K562 (cell line): ENCODE data around the gene MRPL4. TPM values are rescaled to one million over a fixed set of nuclear protein-coding genes. Genes with fewer than 3 reads are reported as not detected.

Experiments used
- E2F6 ChIP-seq, 2 experiments: IDR thresholded peaks; 2 replicates each; pipeline ENCODE4 v1.6.1; 2011; ENCODE audit warnings: borderline replicate concordance in 1 of 2, control low read depth in 1 of 2, low read depth in 1 of 2, low read length in 1 of 2, mild to moderate bottlenecking in 1 of 2, mixed read lengths in 1 of 2, moderate library complexity in 1 of 2; ENCODE audit not compliant: insufficient read depth in 1 of 2, insufficient read length in 1 of 2, poor library complexity in 1 of 2, severe bottlenecking in 1 of 2; ENCODE audit errors: extremely low read depth in 1 of 2
- KLF10 ChIP-seq: fragments of 250-450 bp; sonication (Bioruptor Pico); IDR thresholded peaks from 2 replicates; pipeline ENCODE4 v1.6.1; 2021; ENCODE audit warnings: matching md5 sums
- NBN ChIP-seq: fragments of 450-650 bp; IDR thresholded peaks from 2 replicates; pipeline ENCODE4 v1.6.1; 2016; ENCODE audit warnings: low read depth, mild to moderate bottlenecking
- NKRF ChIP-seq: fragments of 450-650 bp; IDR thresholded peaks from 2 replicates; pipeline ENCODE4 v1.6.1; 2016; ENCODE audit warnings: borderline replicate concordance
- RFX7 ChIP-seq: fragments of 250-450 bp; sonication (Bioruptor Pico); IDR thresholded peaks from 2 replicates; pipeline ENCODE4 v1.5.1; 2021; ENCODE audit warnings: mild to moderate bottlenecking
- SLC30A9 ChIP-seq: fragments of 250-450 bp; sonication (Bioruptor Pico); IDR thresholded peaks from 2 replicates; pipeline ENCODE4 v1.8.0; 2022; ENCODE audit warnings: mild to moderate bottlenecking, moderate library complexity
- TBP ChIP-seq: optimal IDR thresholded peaks from 2 replicates; pipeline ENCODE3; 2011; ENCODE audit warnings: low read depth, low read length, improper control_type of control experiment
- TSC22D4 ChIP-seq: fragments of 450-650 bp; IDR thresholded peaks from 2 replicates; pipeline ENCODE4 v1.6.1; 2016; ENCODE audit warnings: missing genetic modification characterization, missing biosample characterization, control low read depth
- ZNF407 ChIP-seq: fragments of 450-650 bp; IDR thresholded peaks from 2 replicates; pipeline ENCODE4 v1.6.1; 2016; ENCODE audit warnings: low read depth
- ZNF512 ChIP-seq: IDR thresholded peaks from 2 replicates; pipeline ENCODE4 v1.6.1; 2016; ENCODE audit warnings: missing genetic modification characterization, missing compliant biosample characterization
- polyA plus RNA-seq, 8 experiments: library from polyadenylated mRNA; depleted of rRNA in 4 of 8; stranded (reverse) in 5 of 8; unstranded in 3 of 8; fragments of >200 nt; fragmentation: Nextera tagmentation in 2 of 8; fragmentation: Illumina TruSeq in 1 of 8; extraction: Ambion mirVana in 2 of 8; extraction: Trizol in 1 of 8; gene quantifications; 2 replicates each; pipeline versions ENCODE4 v1.2.1 to v1.2.3, GENCODE V29; 2011 to 2014; ENCODE audit warnings: inconsistent platforms in 1 of 8, missing spikeins in 1 of 8
- total RNA-seq, 7 experiments: library from RNA; depleted of rRNA in 6 of 7; stranded (reverse); fragments of >200 nt in 6 of 7; fragmentation: Illumina TruSeq in 2 of 7; extraction: Trizol in 2 of 7; gene quantifications; 2 replicates each; pipeline versions ENCODE4 v1.2.1 to v1.2.3, GENCODE V29; 2011 to 2021; ENCODE audit warnings: low replicate concordance in 1 of 7

MRPL4 gene
- total and polyA plus RNA-seq, 9 of the 15 experiments (the other 6 are each of a cell fraction or from before 2014, with no cell fraction given) = 1.4 to 239 (median 64.9) TPM

GRCh38 chr19:10252707-10253106 lies 693 bp downstream of the MRPL4 start (continued):
- no peak for TF ChIP-seq ZNF407
- TF ChIP-seq ZNF512 (tag) = no peak
- no peak for TF ChIP-seq SLC30A9 (CRISPR knock-in tag)
- TF ChIP-seq KLF10 (CRISPR knock-in tag) = no peak
- no peak for TF ChIP-seq RFX7 (CRISPR knock-in tag)
- no peak for TF ChIP-seq TBP
- TF ChIP-seq NBN = no peak
- no peak for TF ChIP-seq NKRF
- TF ChIP-seq TSC22D4 (tag) = no peak
- TF ChIP-seq E2F6 (IDR thresholded peaks at IDR 0.05; ENCODE audit: borderline replicate concordance in 1 of 2, extremely low read depth in 1 of 2, insufficient read depth in 1 of 2, insufficient read length in 1 of 2, low read depth in 1 of 2, low read length in 1 of 2, poor library complexity in 1 of 2, severe bottlenecking in 1 of 2) = peak in 1 of 2 experiments; percentile 1
